HPDE6-E6E7 (cell line): ENCODE results near the gene PRR35.
"Not testable (repeated sequence)": the region's sequence is repeated elsewhere in the genome, so short reads cannot be mapped to it uniquely, and the experiment has no call there.

Experiments used
- DNase-seq: peaks from one replicate; pipeline ENCODE4 v3.0.0; 2011; ENCODE audit warnings: missing footprints; ENCODE audit errors: extremely low spot score

Gene PRR35

DNA sequence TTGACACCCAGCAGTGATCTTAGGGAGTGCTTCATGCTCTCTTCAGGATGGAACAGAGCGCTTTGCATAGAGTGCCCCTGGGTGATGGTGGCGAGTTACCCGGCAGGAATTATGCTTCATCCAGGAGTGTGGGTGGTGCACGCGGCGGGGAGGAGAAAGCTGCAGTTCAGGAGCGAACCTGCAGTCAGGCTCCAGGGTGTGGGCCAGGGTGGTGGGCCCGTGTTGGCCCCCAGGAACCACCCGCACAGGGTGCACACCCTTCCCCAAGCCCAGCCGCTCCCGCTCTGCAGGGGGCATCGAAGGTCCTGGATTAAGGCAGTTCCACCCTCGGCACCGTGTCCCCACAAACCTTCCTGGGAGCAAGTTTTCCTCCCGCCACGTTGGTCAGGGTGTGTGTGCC is 33.6 kb downstream of the PRR35 start:
- DNase-seq, result no peak

GRCh38 chr16:595094-595528 is 34.9 kb downstream of the PRR35 start:
- no peak for DNase-seq

DNA sequence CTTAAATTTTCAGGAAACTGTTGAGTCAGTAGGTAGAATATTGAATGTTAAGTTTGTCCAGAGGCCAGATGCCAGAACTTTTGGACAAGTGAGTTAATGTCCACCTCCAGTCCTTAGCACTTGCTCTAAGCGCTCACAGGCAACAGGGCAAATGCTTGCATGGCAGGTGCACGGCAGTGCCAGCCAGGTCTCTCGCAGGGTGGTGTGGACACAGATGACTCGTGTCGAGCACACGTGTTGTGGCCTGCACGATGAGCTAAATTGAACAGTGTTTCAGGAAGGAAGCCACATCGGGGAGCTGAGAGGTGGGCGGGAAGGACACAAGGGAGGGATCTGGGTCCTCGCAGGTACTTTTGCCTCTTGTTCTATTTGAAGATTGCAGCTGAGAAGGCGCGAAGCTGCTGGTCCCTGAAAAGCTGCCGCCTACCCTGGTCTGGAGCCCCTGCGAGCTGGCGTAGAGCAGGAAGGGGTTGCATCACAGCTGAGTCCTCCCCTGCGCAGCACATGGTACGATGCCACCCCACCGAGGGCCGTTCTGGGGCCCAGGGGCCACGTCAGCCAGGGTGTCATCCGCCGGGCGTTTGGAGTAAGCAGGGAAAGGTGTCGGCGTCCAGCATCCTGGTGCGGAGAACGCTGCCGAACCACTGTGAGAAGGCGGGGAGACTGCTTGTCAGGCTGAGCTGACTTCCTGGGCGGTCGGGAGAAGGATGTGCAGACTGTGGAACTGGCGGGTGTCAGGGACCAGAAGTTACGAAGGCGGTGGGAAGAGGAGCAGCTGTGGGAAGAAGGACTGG is 35.9 kb downstream of the PRR35 start:
- DNase-seq, result no peak

- DNase-seq, result no peak
Observed at GRCh38 chr16:596736-597060, 36.5 kb downstream of the PRR35 start.

DNA sequence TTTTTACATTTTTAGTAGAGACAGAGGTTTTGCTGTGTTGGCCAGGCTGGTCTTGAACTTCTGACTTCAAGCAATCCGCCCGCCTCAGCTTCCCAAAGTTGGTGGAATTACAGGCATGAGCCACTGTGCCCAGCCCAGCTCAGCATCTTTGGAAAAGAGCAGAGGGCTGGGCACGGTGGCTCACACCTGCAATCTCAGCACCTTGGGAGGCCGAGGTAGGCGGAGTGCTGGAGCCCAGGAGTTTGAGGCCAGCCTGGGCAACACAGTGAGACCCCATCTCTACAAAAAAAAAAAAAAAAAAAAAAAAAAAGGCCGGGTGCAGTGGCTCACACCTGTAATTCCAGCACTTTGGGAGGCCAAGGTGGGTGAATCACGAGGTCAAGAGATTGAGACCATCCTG is 37.5 kb downstream of the PRR35 start:
- DNase-seq, result not testable (repeated sequence)

DNA sequence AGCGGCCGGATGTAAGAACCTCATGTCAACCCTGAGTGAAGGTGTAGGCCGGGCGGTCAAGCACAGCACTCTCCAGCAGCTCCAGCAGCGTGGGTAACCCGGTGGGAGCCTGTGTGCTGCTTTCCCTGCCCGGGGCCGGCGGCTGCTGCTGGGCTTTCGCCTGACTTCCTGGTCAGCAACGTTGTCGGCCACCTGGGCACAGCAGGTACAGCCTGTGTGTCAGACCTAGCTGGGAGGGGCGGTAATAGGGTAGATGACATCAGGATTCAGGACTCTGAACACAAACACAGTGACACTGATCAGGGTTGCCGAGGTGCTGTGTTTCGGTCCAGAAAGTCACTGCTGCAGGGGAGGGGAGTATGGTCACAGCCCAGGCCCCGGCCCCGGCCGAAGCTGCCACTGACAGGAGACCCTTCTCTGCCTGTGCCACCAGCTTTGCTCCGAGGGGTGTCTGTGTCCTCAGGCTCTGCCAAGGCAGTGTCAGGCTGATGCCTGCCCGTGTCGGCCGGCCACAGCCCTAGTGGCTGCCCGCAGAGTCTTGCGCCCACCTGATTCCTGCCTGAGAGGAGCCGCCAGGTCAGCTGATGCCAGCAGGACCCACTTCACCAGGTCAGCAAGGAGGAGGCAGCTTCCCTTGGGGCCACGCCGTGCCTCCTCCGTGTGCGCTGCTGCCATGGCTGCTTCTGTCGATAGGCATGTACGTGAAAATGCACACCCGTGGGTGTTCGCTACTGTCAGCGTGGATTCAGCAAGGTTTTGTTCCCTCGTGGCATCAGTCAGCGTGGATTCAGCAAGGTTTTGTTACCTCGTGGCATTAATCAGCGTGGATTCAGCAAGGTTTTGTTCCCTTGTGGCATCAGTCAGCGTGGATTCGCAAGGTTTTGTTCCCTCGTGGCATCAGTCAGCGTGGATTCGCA is 38.9 kb downstream of the PRR35 start:
- no peak for DNase-seq

DNA sequence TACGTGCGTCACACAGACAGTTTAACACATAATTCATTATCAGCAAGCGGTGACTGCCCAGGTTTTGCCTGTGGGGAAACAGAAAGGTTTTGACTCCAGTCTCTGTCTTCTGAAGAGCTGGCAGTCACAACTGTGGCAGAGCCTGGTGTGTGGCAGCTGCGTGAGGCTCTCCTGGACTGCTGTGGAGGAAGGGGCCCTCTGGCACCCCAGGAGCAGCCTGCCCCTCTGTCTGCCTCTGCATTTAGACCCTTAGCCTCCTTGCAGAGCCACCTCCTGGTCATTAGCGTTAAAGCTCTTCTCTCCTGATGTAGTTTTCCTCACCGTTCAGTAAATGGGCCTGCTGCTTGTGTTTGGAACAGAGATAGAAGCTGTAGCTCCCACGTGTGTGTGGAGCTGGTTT is 40.6 kb downstream of the PRR35 start:
- DNase-seq, result no peak

GRCh38 chr16:603933-604332 is 43.7 kb downstream of the PRR35 start:
- DNase-seq, result no peak

GRCh38 chr16:606656-607307 is 46.6 kb downstream of the PRR35 start:
- DNase-seq, result no peak

DNA sequence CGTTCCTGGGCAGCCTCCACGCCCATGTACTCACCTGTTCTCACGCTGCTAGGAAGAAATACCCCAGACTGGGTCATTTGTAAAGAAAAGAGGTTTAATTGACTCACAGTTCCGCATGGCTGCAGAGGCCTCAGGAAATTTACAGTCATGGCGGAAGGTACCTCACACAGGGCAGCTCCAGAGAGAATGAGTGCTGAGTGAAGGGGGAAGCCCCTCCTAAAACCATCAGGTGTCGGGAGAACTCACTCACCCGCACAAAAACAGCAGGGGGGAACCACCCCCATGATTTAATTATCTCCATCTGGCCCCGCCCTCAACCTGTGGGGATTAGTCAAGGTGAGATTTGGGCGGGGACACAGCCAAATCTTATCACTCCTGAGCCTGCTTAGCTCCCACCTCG is 47.8 kb downstream of the PRR35 start:
- no peak for DNase-seq

DNA sequence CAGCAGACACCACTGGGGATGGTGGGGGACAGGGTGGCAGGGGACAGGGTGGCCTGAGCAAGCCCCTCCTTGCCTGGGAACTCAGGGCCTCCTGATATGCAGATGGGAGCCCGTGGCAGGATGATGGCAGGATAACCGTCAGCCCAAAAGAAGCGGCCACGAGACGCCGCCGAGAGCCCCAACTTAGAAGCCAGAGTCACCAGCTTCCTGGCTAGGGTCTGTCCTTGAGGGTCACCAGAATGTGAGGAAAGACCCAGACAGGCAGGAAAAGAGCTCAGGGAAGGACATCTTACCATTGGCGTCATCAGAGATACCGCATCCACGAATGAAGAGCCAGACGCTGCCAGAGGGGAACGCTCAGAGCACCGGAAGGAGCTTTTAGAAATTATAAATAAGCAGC is 49.1 kb downstream of the PRR35 start:
- no peak for DNase-seq

GRCh38 chr16:609984-610383 is 49.8 kb downstream of the PRR35 start:
- DNase-seq, result no peak

DNA sequence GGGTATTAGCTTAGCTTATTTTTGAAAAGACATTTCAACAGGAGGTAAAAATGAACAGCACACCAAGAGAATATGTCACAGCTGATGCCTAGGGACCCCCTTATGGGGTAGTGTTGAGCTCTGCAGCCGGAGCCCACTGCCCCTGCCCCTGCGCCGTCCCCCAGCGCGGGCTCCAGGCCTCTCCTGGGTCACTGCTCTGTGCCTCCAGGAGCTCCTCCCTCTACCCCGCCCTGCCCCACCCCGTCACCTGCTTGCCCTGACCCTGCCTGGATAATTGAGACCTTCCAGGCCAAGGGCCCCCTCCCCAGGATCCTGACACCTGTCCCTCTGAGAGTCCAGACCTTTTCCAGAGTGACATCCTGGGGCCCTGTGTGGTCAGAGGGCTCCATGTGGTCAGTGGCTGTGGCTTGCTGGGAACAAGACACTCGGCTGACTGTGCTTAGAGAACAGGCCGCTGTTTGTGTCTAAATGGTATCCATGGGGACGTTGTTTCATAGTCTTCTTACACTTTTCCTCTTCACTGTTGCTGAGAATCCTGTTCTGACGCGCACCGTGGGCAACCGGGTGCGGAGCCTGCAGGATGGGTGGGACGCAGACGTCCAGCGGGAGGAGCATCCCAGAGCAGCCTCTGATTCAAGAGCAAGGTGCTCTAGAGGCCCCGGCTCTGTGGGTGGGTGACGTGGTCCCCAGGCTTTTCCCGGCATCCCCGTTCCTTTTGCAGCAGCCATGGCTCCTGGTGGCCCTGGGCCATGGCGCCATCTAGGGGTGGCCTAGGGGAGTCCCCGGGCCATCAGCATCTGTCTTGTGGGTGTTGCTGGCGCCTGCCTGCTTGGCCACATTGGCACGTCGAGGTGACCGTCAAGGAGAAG is 50.6 kb downstream of the PRR35 start:
- no peak for DNase-seq

DNA sequence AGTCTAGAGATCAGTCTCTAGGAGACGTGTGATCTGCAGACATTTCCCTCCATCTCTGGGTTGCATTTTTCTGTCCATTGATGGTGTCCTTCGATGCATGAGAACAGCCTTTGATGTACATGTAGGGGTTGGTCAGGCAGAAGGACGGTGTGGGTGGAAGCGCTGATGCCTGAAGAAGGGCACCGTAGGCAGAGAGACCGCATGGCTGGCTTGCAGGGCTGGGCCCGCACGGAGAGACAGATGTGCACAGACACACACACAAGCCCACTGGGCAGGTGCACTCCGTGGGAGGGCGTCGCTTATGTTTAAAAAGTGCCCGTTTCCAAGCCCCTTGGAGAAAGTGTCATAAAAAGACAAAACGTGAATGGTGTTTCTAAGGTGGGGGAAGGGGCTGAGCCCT is 54.9 kb downstream of the PRR35 start:
- no peak for DNase-seq
